Stimulated activated effector memory CD8-positive, alpha-beta T cell treated with anti-CD3 and anti-CD28 coated beads, Interleukin-12 subunit alpha, Interleukin-12 subunit beta, amount 100 ng/mL, for 72 hours (primary cell): ENCODE measurements around the gene MCUR1.
A peak's percentile ranks its signal among the peaks of the same experiment; 100 is the strongest.
"Not testable (repeated sequence)": the region's sequence is repeated elsewhere in the genome, so short reads cannot be mapped to it uniquely, and the experiment has no call there.

Experiments
- ATAC-seq: fragments of 150-1000 bp; cut with Tn5 transposase; 2 replicates; pipeline ENCODE4 v1.10.0; 2021
- DNase-seq, 2 donors: peaks; one replicate each; pipeline ENCODE4 v3.0.0; 2021 to 2022; ENCODE audit warnings: low spot score in 2 of 2
- H3K27ac Mint-ChIP-seq: one replicate; pipeline ENCODE4 v1.8.0; 2022; ENCODE audit warnings: mild to moderate bottlenecking, mixed read lengths
- H3K36me3 Mint-ChIP-seq: one replicate; pipeline ENCODE4 v1.8.0; 2022; ENCODE audit warnings: mild to moderate bottlenecking, mixed read lengths
- H3K4me1 Mint-ChIP-seq: one replicate; pipeline ENCODE4 v1.8.0; 2022; ENCODE audit warnings: mixed read lengths
- H3K4me3 Mint-ChIP-seq: one replicate; pipeline ENCODE4 v1.8.0; 2022; ENCODE audit warnings: mild to moderate bottlenecking, mixed read lengths
- H3K9me3 Mint-ChIP-seq: one replicate; pipeline ENCODE4 v1.8.0; 2022; ENCODE audit warnings: mixed read lengths

MCUR1 gene

DNA sequence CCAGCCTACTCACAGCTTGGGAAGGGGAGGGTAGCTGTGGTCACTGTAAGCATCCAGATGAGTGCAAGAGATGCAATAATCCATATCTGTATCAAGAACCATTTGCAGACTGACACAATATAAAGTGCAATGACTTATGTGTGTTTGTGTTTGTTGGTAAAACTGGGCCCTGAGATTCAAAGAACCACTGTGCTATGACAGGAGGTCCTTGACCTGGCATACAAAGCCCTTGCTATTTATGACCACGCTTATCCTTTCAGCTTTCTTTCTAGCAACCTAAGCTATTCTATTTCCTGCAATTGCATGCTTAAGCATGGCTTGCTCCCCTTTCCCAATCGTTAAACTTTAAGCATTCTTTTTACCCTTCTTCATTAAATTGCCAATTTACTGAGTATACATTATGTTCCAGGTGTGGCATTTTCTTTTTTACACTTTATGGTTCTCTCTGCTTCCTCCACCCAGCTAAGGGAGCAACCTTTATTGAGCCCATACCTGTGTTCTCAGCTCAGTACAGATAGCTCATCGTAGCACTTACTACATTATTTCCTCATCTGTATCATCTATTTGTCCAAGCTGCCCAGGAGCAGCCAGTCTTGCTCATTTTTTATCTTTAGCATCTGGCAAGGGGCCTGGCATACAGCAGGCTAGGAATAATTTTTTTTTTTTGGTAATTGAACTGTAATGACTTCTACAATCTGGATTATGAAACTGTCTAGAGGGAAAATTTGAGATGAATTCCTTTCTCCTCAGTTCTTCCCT lies 3.5 kb downstream of the MCUR1 start:
- Mint-ChIP-seq H3K9me3 (no peaks in the 10 kb centered on the region), H3K4me3 (no peak overlapping the region), H3K27ac (peak overlapping the region; percentile 6), H3K36me3 (peaks cover 13% of the 10 kb centered on the region), H3K4me1 (peaks cover 29% of the 10 kb centered on the region)
- DNase-seq (no peak), ATAC-seq (no peak)

- peak overlapping the region; percentile 35 for H3K27ac Mint-ChIP-seq
- no peak for DNase-seq
Measured at GRCh38 chr6:13808801-13809200, 5.6 kb downstream of the MCUR1 start.

GRCh38 chr6:13807696-13808095 lies 6.7 kb downstream of the MCUR1 start:
- no peaks in the 10 kb centered on the region for H3K9me3 Mint-ChIP-seq
- no peak for DNase-seq
- peak overlapping the region; percentile 3 for H3K27ac Mint-ChIP-seq
- H3K36me3 Mint-ChIP-seq: peaks cover 45% of the 10 kb centered on the region
- no peak overlapping the region for H3K4me3 Mint-ChIP-seq
- peaks cover 21% of the 10 kb centered on the region for H3K4me1 Mint-ChIP-seq
- ATAC-seq: no peak

More at GRCh38 chr6:13808801-13809200, 5.6 kb downstream of the MCUR1 start:
- Mint-ChIP-seq H3K36me3 (peaks cover 34% of the 10 kb centered on the region), H3K9me3 (no peaks in the 10 kb centered on the region), H3K4me1 (peaks cover 29% of the 10 kb centered on the region), H3K4me3 (no peak overlapping the region)
- ATAC-seq: no peak

DNA sequence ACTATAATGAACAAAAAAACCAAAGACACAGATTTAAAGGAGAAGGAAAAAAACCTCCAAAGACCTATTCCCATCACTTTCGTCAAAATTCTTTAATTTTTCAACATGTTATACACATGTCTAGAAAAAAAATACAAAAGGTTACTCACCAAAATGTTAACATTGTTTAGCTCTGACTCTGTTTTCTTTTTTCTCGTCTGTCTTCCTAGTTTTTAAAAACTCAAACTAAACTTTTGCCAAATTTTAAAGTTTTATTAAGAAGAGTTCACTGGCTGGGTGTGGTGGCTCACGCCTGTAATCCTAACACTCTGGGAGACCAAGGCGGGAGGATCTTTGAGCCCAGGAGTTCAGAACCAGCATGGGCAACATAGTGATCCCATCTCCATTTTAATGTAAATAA lies 10.8 kb downstream of the MCUR1 start:
- DNase-seq (no peak), ATAC-seq (no peak)
- H3K27ac Mint-ChIP-seq: no peak overlapping the region
- no peaks in the 10 kb centered on the region for H3K4me1 Mint-ChIP-seq
- H3K9me3 Mint-ChIP-seq: no peaks in the 10 kb centered on the region
- H3K4me3 Mint-ChIP-seq: no peak overlapping the region
- peaks cover 78% of the 10 kb centered on the region for H3K36me3 Mint-ChIP-seq

DNA sequence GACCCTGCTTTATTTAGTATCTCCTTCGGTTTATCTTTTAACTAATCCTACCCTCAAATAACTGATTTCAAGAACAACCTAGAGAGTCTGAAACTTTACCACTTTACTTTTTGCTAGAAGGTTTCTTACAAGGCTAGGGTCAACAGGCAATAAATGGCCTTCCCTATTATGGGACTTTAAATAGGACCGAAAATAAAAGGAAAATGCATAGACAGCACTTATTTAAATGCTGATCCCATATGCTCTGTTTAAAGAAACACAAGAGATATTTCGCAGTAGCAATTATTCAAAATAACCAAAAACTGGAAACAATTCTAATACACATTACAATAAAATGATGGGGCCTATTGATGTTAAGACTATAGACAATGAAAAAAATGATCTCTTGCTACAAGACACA lies 13.7 kb downstream of the MCUR1 start:
- Mint-ChIP-seq H3K4me1 (peaks cover 1% of the 10 kb centered on the region), H3K27ac (no peak overlapping the region), H3K9me3 (no peaks in the 10 kb centered on the region), H3K4me3 (no peak overlapping the region), H3K36me3 (peaks cover 92% of the 10 kb centered on the region)
- DNase-seq: no peak
- no peak for ATAC-seq

DNA sequence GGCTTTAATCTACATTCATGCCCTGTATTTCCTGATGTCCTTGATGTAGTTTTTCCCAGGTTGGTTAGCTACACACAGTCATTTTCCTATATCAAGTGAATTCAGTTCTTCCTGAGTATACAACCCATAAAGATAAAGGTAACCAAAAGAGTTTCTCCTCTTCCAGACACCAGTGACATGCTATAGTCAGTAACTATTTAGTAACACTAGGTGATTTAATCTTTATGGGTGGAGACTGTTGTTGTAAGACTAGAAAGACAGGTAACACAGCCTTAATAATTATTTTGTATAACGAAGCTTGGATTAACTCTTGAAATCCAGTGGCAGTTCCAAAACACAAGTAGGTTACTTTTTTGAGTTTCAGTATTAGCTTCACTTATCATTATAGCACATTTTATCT lies 17.6 kb downstream of the MCUR1 start:
- peak overlapping the region; percentile 29 for H3K27ac Mint-ChIP-seq
- DNase-seq (no peak), ATAC-seq (no peak)
- H3K9me3 Mint-ChIP-seq: no peaks in the 10 kb centered on the region
- H3K36me3 Mint-ChIP-seq: peaks cover 78% of the 10 kb centered on the region
- peaks cover 23% of the 10 kb centered on the region for H3K4me1 Mint-ChIP-seq
- no peak overlapping the region for H3K4me3 Mint-ChIP-seq

GRCh38 chr6:13795041-13795750 lies 19.2 kb downstream of the MCUR1 start:
- DNase-seq (peak; percentile 84 to 93), ATAC-seq (peak; percentile 97)
- H3K27ac Mint-ChIP-seq: peak overlapping the region; percentile 46
- peaks cover 24% of the 10 kb centered on the region for H3K4me1 Mint-ChIP-seq
- peak overlapping the region; percentile 31 for H3K4me3 Mint-ChIP-seq
- no peaks in the 10 kb centered on the region for H3K9me3 Mint-ChIP-seq
- peaks cover 79% of the 10 kb centered on the region for H3K36me3 Mint-ChIP-seq

DNA sequence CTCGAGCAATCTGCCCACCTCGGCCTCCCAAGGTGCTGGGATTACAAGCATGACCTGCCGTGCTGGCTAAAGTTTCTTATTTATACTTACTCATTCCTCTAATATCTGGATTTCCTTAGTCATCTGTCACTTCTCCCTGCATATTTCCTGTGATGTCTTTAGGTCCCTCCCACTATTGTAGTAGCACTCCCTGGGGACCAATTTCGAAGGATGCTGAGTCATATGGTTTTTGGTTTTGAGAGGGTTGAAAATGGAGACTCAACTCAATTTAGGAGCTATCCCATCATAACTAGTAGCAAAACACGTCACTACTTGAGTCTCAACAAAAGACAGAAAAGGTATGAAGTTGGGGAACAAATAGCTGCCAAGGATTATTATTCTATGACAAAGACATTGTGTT lies 20.2 kb downstream of the MCUR1 start:
- ATAC-seq (peak; percentile 74), DNase-seq (no peak)
- H3K36me3 Mint-ChIP-seq: peaks cover 75% of the 10 kb centered on the region
- no peaks in the 10 kb centered on the region for H3K9me3 Mint-ChIP-seq
- H3K4me3 Mint-ChIP-seq: peak overlapping the region; percentile 31
- peaks cover 24% of the 10 kb centered on the region for H3K4me1 Mint-ChIP-seq
- no peak overlapping the region for H3K27ac Mint-ChIP-seq

DNA sequence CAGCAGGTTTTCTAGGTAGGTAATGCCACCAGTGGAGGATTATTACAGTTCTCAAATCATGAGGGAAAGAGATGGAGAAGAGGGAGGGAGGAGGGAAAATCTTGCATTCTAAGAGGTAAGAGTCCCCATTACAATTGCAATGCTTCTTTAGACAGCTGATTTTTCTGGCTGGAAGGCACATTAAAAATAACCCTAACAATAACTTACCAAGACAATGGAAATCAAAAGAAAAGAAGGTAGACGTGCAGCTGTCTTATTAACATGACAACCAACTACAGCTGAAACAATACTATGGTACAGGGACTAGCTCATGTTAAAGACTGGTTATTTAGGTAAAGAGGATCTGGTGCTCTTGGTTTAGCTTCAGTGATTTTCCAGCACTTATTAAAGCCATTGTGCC lies 24.6 kb downstream of the MCUR1 start:
- no peak overlapping the region for H3K27ac Mint-ChIP-seq
- H3K4me3 Mint-ChIP-seq: no peak overlapping the region
- peaks cover 43% of the 10 kb centered on the region for H3K36me3 Mint-ChIP-seq
- DNase-seq (no peak), ATAC-seq (no peak)
- peaks cover 24% of the 10 kb centered on the region for H3K4me1 Mint-ChIP-seq
- H3K9me3 Mint-ChIP-seq: no peaks in the 10 kb centered on the region

DNA sequence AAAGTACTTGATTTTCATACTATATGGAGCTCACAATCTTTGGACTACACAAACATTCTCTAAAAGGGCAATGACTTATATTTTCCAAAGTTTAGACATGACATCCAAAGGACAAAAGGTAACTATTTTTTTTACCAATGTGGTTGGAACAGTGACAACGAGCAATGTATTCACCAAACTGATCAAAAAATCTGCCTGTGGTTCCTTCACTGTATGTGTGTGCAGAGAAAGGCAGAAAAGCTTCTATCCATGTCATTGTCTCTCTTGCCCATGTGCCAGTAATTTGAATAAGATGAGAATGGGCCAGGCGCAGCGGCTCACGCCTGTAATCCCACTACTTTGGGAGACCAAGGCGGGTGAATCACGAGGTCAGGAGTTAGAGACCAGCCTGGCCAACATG lies 25.5 kb downstream of the MCUR1 start:
- DNase-seq (no peak), ATAC-seq (peak; percentile 57)
- H3K4me1 Mint-ChIP-seq: peaks cover 15% of the 10 kb centered on the region
- H3K4me3 Mint-ChIP-seq: no peak overlapping the region
- no peaks in the 10 kb centered on the region for H3K9me3 Mint-ChIP-seq
- no peak overlapping the region for H3K27ac Mint-ChIP-seq
- H3K36me3 Mint-ChIP-seq: peaks cover 39% of the 10 kb centered on the region

GRCh38 chr6:13787137-13787536 lies 27.2 kb downstream of the MCUR1 start:
- peak overlapping the region; percentile 8 for H3K27ac Mint-ChIP-seq
- no peak for DNase-seq
- no peaks in the 10 kb centered on the region for H3K9me3 Mint-ChIP-seq
- peak overlapping the region; percentile 8 for H3K4me3 Mint-ChIP-seq
- H3K4me1 Mint-ChIP-seq: peaks cover 15% of the 10 kb centered on the region
- peaks cover 38% of the 10 kb centered on the region for H3K36me3 Mint-ChIP-seq
- ATAC-seq: peak; percentile 86

- not testable (repeated sequence) for H3K27ac Mint-ChIP-seq, ATAC-seq, H3K4me1 Mint-ChIP-seq
Measured at GRCh38 chr6:13780162-13780561, 34.2 kb downstream of the MCUR1 start.

DNA sequence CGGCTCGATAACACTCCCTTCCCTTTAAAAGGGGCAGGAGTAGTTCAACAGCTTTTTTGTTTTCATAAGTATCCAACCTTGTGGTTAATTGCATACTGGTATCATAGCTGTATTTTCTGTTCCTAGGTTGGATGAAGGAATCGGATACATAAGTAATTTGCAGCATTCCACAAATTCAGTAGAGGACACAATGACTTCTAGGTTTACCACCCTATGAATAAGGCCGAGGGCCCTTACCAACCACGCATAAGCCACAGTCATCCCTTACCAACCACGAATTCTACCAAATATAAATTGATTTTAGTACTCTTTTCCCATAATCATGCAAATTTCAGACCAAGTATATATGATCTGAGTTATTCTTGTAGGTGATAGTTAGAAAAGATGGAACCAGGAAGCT lies 36.3 kb downstream of the MCUR1 start:
- H3K27ac Mint-ChIP-seq: no peak overlapping the region
- no peak overlapping the region for H3K4me3 Mint-ChIP-seq
- H3K9me3 Mint-ChIP-seq: no peaks in the 10 kb centered on the region
- H3K36me3 Mint-ChIP-seq: no peaks in the 10 kb centered on the region
- H3K4me1 Mint-ChIP-seq: no peaks in the 10 kb centered on the region
- ATAC-seq: no peak
- DNase-seq: no peak

More at GRCh38 chr6:13780162-13780561, 34.2 kb downstream of the MCUR1 start:
- H3K36me3 Mint-ChIP-seq, DNase-seq, H3K9me3 Mint-ChIP-seq, H3K4me3 Mint-ChIP-seq: not testable (repeated sequence)

GRCh38 chr6:13776602-13777001 lies 37.8 kb downstream of the MCUR1 start:
- Mint-ChIP-seq H3K27ac (no peak overlapping the region), H3K4me1 (no peaks in the 10 kb centered on the region), H3K9me3 (no peaks in the 10 kb centered on the region), H3K4me3 (no peak overlapping the region), H3K36me3 (no peaks in the 10 kb centered on the region)
- ATAC-seq (no peak), DNase-seq (no peak)

DNA sequence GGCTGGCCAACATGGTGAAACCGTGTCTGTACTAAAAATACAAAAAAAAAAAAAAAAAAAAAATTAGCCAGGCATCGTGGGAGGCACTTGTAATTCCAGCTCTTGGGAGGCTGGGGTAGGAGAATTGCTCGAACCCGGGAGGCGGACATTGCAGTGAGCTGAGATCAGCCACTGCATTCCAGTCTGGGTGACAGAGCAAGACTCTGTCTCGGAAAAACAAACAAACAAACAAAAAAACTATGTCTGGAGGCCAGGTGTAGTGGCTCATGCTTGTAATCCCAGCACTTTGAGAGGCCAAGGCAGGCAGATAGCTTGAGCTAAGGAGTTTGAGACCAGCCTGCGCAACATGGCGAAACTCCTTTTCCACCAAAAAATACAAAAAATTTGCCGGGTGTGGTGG lies 38.9 kb downstream of the MCUR1 start:
- DNase-seq, H3K36me3 Mint-ChIP-seq, H3K4me1 Mint-ChIP-seq, ATAC-seq, H3K9me3 Mint-ChIP-seq, H3K4me3 Mint-ChIP-seq, H3K27ac Mint-ChIP-seq: not testable (repeated sequence)
